GM12892 (cell line): ENCODE results near the gene LPAR5.

Experiments used
- DNase-seq: peaks from one replicate; pipeline ENCODE4 v3.0.0; 2011; ENCODE audit not compliant: insufficient read length
- FAIRE-seq: peaks from 2 replicates; lab custom pipeline; 2011; peaks lifted over from hg19 to GRCh38; lab: Jason Lieb, UNC
- POLR2A ChIP-seq: IDR thresholded peaks from 2 replicates; pipeline ENCODE4 v1.6.1; 2011; ENCODE audit warnings: low read depth, low read length, control low read depth
- POLR2AphosphoS5 ChIP-seq: IDR thresholded peaks from 2 replicates; pipeline ENCODE4 v1.6.1; 2011; ENCODE audit warnings: low read depth, low read length, control low read depth
- TAF1 ChIP-seq: IDR thresholded peaks from 2 replicates; pipeline ENCODE4 v1.6.1; 2011; ENCODE audit warnings: low read depth, mild to moderate bottlenecking, control low read depth, low read length, borderline replicate concordance

Gene LPAR5

GRCh38 chr12:6650832-6651231 lies 15.1 kb upstream of the LPAR5 start:
- DNase-seq: no peak
- TF ChIP-seq POLR2A (no peak), TAF1 (no peak), POLR2AphosphoS5 (no peak)
- FAIRE-seq: no peak

GRCh38 chr12:6647083-6647604 lies 11.4 kb upstream of the LPAR5 start, which contains the start of gene ACRBP:
Gene ACRBP, minus strand, starts transcription at chr12:6647432. Its CDS starts 66 bp downstream, at chr12:6647366.
- FAIRE-seq (no peak), DNase-seq (peak; percentile 74)
- TF ChIP-seq POLR2A (peak; percentile 38; the same call in 1 of the 2 replicates), TAF1 (no peak)

GRCh38 chr12:6646276-6647082 lies 10.7 kb upstream of the LPAR5 start:
- peak; percentile 64 for FAIRE-seq
- TF ChIP-seq POLR2A: no peak
- no peak for TF ChIP-seq POLR2AphosphoS5
- no peak for TF ChIP-seq TAF1
- no peak for DNase-seq

GRCh38 chr12:6644903-6645302 lies 9.1 kb upstream of the LPAR5 start:
- TF ChIP-seq TAF1: no peak
- TF ChIP-seq POLR2AphosphoS5: no peak
- no peak for TF ChIP-seq POLR2A
- DNase-seq (no peak), FAIRE-seq (no peak)

GRCh38 chr12:6644257-6644596 lies 8.5 kb upstream of the LPAR5 start:
- DNase-seq (no peak), FAIRE-seq (peak; percentile 56)
- no peak for TF ChIP-seq POLR2AphosphoS5
- no peak for TF ChIP-seq TAF1
- TF ChIP-seq POLR2A: no peak

GRCh38 chr12:6643569-6644256 lies 8.0 kb upstream of the LPAR5 start:
- no peak for TF ChIP-seq TAF1
- no peak for TF ChIP-seq POLR2AphosphoS5
- no peak for TF ChIP-seq POLR2A
- FAIRE-seq: no peak
- DNase-seq: no peak

GRCh38 chr12:6641131-6641530 lies 5.4 kb upstream of the LPAR5 start:
- no peak for TF ChIP-seq POLR2AphosphoS5
- no peak for TF ChIP-seq POLR2A
- TF ChIP-seq TAF1: no peak
- FAIRE-seq: no peak
- DNase-seq: no peak

- no peak for TF ChIP-seq TAF1
- no peak for TF ChIP-seq POLR2A
- TF ChIP-seq POLR2AphosphoS5: no peak
- DNase-seq (no peak), FAIRE-seq (no peak)
These were observed 4.7 kb upstream of the LPAR5 start for GRCh38 chr12:6640497-6640896.

- FAIRE-seq: no peak
- no peak for DNase-seq
- no peak for TF ChIP-seq TAF1
- no peak for TF ChIP-seq POLR2A
- TF ChIP-seq POLR2AphosphoS5: no peak
These were observed 3.5 kb upstream of the LPAR5 start for GRCh38 chr12:6639151-6639801.

GRCh38 chr12:6638305-6638704 lies 2.5 kb upstream of the LPAR5 start:
- FAIRE-seq: no peak
- TF ChIP-seq POLR2AphosphoS5: no peak
- TF ChIP-seq POLR2A: no peak
- no peak for TF ChIP-seq TAF1
- DNase-seq: no peak

- no peak for TF ChIP-seq POLR2AphosphoS5
- TF ChIP-seq TAF1: no peak
- TF ChIP-seq POLR2A: no peak
- DNase-seq (no peak), FAIRE-seq (peak; percentile 48)
These were observed 344 bp downstream of the LPAR5 start for GRCh38 chr12:6635375-6635855.
